HG02870 (cell line): ENCODE data around the gene SYTL5.

ENCODE experiments used
- ATAC-seq: cut with Tn5 transposase; IDR thresholded peaks from one replicate; pipeline ENCODE4 v1.9.1; 2021; ENCODE audit warnings: mild to moderate bottlenecking, moderate library complexity; ENCODE audit not compliant: unreplicated experiment

The SYTL5 gene

GRCh38 chrX:38127961-38128360, 121.6 kb downstream of the SYTL5 start:
- ATAC-seq, result no peak

- no peak for ATAC-seq
These were observed 123.0 kb downstream of the SYTL5 start for GRCh38 chrX:38129366-38129765.

GRCh38 chrX:38138157-38138891, 132.0 kb downstream of the SYTL5 start:
- ATAC-seq, result no peak

- no peak for ATAC-seq
These were observed 132.5 kb downstream of the SYTL5 start for GRCh38 chrX:38138900-38139299.

- ATAC-seq, result no peak
These were observed 136.3 kb downstream of the SYTL5 start for GRCh38 chrX:38142610-38143009.

GRCh38 chrX:38149016-38149415, 142.7 kb downstream of the SYTL5 start:
- ATAC-seq, result no peak

- no peak for ATAC-seq
These were observed 144.6 kb downstream of the SYTL5 start for GRCh38 chrX:38150993-38151392.

- ATAC-seq, result no peak
These were observed 145.1 kb downstream of the SYTL5 start for GRCh38 chrX:38151441-38151840.

- ATAC-seq, result no peak
These were observed 148.0 kb downstream of the SYTL5 start for GRCh38 chrX:38154340-38154739.

GRCh38 chrX:38154818-38155217, 148.5 kb downstream of the SYTL5 start:
- no peak for ATAC-seq

- ATAC-seq, result no peak
These were observed 150.5 kb downstream of the SYTL5 start for GRCh38 chrX:38156838-38157237.

- no peak for ATAC-seq
These were observed 156.8 kb downstream of the SYTL5 start for GRCh38 chrX:38163193-38163592.

GRCh38 chrX:38165023-38165422, 158.7 kb downstream of the SYTL5 start:
- ATAC-seq, result no peak

- no peak for ATAC-seq
These were observed 160.2 kb downstream of the SYTL5 start for GRCh38 chrX:38166478-38167083.

GRCh38 chrX:38170556-38170955, 164.2 kb downstream of the SYTL5 start:
- no peak for ATAC-seq

- no peak for ATAC-seq
These were observed 166.2 kb downstream of the SYTL5 start for GRCh38 chrX:38172596-38172995.

- no peak for ATAC-seq
These were observed 168.8 kb downstream of the SYTL5 start for GRCh38 chrX:38175139-38175538.

GRCh38 chrX:38178396-38178795, 172.0 kb downstream of the SYTL5 start:
- ATAC-seq, result no peak
